SU-DHL-6 (cell line): ENCODE results near the gene STRN.
A peak's percentile ranks its signal among the peaks of the same experiment; 100 is the strongest.
"Not testable (repeated sequence)": the region's sequence is repeated elsewhere in the genome, so short reads cannot be mapped to it uniquely, and the experiment has no call there.

Source experiments
- H2AFZ ChIP-seq: fragments of 200-600 bp; sonication (generic); 2 replicates; pipeline ENCODE4 v1.6.1; 2014; ENCODE audit warnings: low read depth, mild to moderate bottlenecking, moderate library complexity, mixed read lengths, antibody characterized with exemption, low read length; ENCODE audit not compliant: severe bottlenecking
- H3F3A ChIP-seq: fragments of 200-600 bp; shearing (Covaris generic); 2 replicates; pipeline ENCODE4 v1.6.0; 2016; ENCODE audit warnings: antibody characterized with exemption, mild to moderate bottlenecking; ENCODE audit not compliant: insufficient read depth
- H3K27ac ChIP-seq: fragments of 200-600 bp; sonication (generic); 2 replicates; pipeline ENCODE4 v1.5.1; 2016; ENCODE audit warnings: low read depth, mild to moderate bottlenecking, low read length, moderate library complexity, mixed read lengths
- H3K27me3 ChIP-seq: fragments of 200-600 bp; sonication (generic), shearing (Covaris generic); 2 replicates; pipeline ENCODE4 v1.6.0; 2014; ENCODE audit warnings: mild to moderate bottlenecking, low read length
- H3K36me3 ChIP-seq: fragments of 200-600 bp; sonication (generic); 2 replicates; pipeline ENCODE4 v1.6.1; 2014; ENCODE audit warnings: mild to moderate bottlenecking, low read length, mixed read lengths
- H3K4me2 ChIP-seq: fragments of 300-600, 200-600 bp; shearing (Covaris generic), sonication (generic); 2 replicates; pipeline ENCODE4 v1.6.0; 2014; ENCODE audit warnings: low read length, low read depth, mild to moderate bottlenecking; ENCODE audit not compliant: poor library complexity, severe bottlenecking
- H3K4me3 ChIP-seq: fragments of 200-600 bp; sonication (generic); 2 replicates; pipeline ENCODE4 v1.5.1; 2014; ENCODE audit warnings: antibody characterized with exemption, low read length, mild to moderate bottlenecking, mixed read lengths; ENCODE audit not compliant: insufficient read depth, poor library complexity, severe bottlenecking
- H3K79me2 ChIP-seq: fragments of 200-600 bp; sonication (generic); 2 replicates; pipeline ENCODE4 v1.6.1; 2014; ENCODE audit warnings: mild to moderate bottlenecking, low read length, moderate library complexity; ENCODE audit not compliant: insufficient read depth
- H3K9ac ChIP-seq: fragments of 200-600 bp; sonication (generic); 2 replicates; pipeline ENCODE4 v1.7.0; 2014; ENCODE audit warnings: mild to moderate bottlenecking, low read length
- H3K9me2 ChIP-seq: fragments of 200-600 bp; sonication (generic); replicated peaks from 2 replicates; pipeline ENCODE4 v1.6.1; 2014; ENCODE audit warnings: low read length; ENCODE audit not compliant: insufficient read depth
- H3K9me3 ChIP-seq: fragments of 200-600 bp; sonication (generic); 2 replicates; pipeline ENCODE4 v1.6.1; 2014; ENCODE audit warnings: low read length, mixed read lengths; ENCODE audit not compliant: insufficient read depth
- H4K20me1 ChIP-seq: fragments of 200-600 bp; sonication (generic); 2 replicates; pipeline ENCODE4 v1.6.1; 2014; ENCODE audit warnings: low read depth, mild to moderate bottlenecking, antibody characterized with exemption, low read length, moderate library complexity, mixed read lengths
- EZH2phosphoT487 ChIP-seq: fragments of 200-600 bp; sonication (generic), shearing (Covaris generic); conservative IDR thresholded peaks from 2 replicates; pipeline ENCODE4 v1.6.1; 2018; ENCODE audit warnings: mild to moderate bottlenecking, antibody characterized with exemption, low read length, moderate library complexity, mixed read lengths
- TF ChIP-seq, protein P1 (sequence below): fragments of 200-600 bp; sonication (generic); IDR thresholded peaks from one replicate; pipeline ENCODE4 v1.5.1; 2017; ENCODE audit warnings: antibody characterized with exemption, mild to moderate bottlenecking, low read length, moderate library complexity; ENCODE audit not compliant: insufficient read depth, poor library complexity, severe bottlenecking

Gene STRN

DNA sequence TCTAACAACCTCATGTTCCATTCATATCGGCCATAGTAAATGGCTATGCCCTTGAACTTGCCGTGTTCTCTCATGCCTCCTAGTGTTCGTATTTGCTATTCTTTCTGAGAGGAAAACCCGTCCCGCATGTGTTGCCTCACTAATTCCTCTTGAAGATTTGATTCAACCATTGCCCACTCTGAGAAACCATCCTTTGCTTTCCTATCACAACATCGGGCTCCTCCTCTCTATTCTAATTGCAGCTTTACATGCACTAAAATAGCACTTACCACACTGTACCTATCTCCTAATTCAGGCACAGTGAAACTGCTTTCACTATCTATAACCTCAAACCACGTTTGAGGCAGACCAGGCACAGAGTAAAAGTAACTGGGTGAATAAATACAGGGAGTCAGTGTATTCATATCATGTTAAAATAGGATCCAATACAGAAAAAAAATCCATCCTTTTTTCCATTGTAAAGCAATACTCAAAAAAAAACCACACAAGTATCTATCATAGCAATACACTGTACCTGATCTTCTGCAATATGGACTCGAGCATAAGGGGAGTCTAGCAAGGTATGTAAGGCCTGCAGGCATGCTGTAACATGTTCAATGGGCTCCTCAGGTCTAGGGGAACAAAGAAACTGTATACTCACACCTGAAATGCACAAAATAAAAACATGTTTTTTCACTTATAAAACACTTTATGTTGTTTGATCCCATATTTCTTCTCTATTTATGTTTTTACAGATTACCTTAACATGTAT, 39.0 kb upstream of the STRN start:
- Histone ChIP-seq H3K27me3 (no peaks in the 10 kb centered on the region), H3K36me3 (peaks cover 10% of the 10 kb centered on the region; the same call in 1 of the 2 replicates), H4K20me1 (no peaks in the 10 kb centered on the region), H3K4me3 (no peak overlapping the region), H3K79me2 (no peaks in the 10 kb centered on the region), H3K9me2 (no peaks in the 10 kb centered on the region), H3K4me2 (peak overlapping the region; percentile 34), H3F3A (no peaks in the 10 kb centered on the region), H2AFZ (peak overlapping the region; percentile 21), H3K9me3 (no peaks in the 10 kb centered on the region), H3K27ac (peak overlapping the region; percentile 13), H3K9ac (no peak overlapping the region)
- TF ChIP-seq EZH2phosphoT487, result no peak
- TF ChIP-seq, protein P1, sequence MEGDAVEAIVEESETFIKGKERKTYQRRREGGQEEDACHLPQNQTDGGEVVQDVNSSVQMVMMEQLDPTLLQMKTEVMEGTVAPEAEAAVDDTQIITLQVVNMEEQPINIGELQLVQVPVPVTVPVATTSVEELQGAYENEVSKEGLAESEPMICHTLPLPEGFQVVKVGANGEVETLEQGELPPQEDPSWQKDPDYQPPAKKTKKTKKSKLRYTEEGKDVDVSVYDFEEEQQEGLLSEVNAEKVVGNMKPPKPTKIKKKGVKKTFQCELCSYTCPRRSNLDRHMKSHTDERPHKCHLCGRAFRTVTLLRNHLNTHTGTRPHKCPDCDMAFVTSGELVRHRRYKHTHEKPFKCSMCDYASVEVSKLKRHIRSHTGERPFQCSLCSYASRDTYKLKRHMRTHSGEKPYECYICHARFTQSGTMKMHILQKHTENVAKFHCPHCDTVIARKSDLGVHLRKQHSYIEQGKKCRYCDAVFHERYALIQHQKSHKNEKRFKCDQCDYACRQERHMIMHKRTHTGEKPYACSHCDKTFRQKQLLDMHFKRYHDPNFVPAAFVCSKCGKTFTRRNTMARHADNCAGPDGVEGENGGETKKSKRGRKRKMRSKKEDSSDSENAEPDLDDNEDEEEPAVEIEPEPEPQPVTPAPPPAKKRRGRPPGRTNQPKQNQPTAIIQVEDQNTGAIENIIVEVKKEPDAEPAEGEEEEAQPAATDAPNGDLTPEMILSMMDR, result peak; percentile 57

DNA sequence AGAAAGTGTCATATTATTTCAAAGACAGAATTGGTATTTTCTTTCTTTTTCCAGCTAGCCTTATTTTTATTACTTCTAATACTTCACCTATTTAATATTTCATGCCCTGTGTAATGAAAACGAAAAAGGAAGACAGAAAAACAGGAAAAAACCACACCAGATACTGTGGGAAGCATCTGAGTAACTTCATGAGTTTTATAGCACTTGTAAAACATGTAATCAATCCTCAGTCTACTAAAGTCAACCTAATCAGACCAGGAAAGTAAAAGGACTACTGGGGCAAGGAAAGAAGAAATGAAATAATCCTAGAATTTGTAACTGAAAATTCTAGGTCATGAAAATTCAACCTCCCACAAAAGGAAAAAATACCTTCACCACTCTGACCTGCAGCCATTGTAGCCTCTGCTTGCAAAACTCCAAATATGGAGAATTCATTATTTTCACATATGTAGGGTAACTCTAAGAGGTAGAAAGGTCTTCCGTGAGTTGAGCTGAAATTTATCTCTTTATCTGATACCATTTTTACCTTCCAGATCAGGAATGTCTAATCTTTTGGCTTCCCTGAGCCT, 34.7 kb upstream of the STRN start:
- Histone ChIP-seq H3K4me3 (no peak overlapping the region), H3K4me2 (no peak overlapping the region), H4K20me1 (no peaks in the 10 kb centered on the region), H2AFZ (no peak overlapping the region), H3F3A (no peaks in the 10 kb centered on the region), H3K36me3 (peaks cover 15% of the 10 kb centered on the region; the same call in 1 of the 2 replicates), H3K27ac (no peak overlapping the region), H3K9ac (no peak overlapping the region), H3K9me2 (no peaks in the 10 kb centered on the region), H3K27me3 (no peaks in the 10 kb centered on the region), H3K9me3 (no peaks in the 10 kb centered on the region), H3K79me2 (no peaks in the 10 kb centered on the region)
- no peak for TF ChIP-seq EZH2phosphoT487
- TF ChIP-seq, protein P1, result no peak

DNA sequence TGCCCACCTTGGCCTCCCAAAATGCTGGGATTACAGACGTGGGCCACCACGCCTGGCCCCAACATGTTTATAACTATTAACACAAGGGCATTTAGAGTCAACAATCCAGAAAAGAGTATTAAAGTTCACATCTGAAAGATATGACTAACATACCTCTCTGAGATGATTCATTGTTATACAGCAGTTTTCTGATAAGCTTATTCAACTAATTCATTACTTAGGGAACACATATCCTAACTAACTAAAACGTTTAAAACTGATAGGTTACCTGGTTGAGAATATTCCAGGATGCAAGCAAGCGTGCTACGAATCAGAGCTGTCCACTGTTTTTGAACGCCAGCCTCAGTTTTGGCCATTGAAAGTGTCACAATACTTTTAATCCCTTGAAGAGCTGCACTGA, 34.0 kb upstream of the STRN start:
- Histone ChIP-seq H3F3A (no peaks in the 10 kb centered on the region), H3K4me3 (no peak overlapping the region), H3K36me3 (peaks cover 11% of the 10 kb centered on the region; the same call in 1 of the 2 replicates), H2AFZ (no peak overlapping the region), H3K4me2 (no peak overlapping the region), H3K27ac (no peak overlapping the region), H3K9ac (no peak overlapping the region), H3K9me3 (no peaks in the 10 kb centered on the region), H3K9me2 (no peaks in the 10 kb centered on the region), H3K27me3 (no peaks in the 10 kb centered on the region), H4K20me1 (no peaks in the 10 kb centered on the region), H3K79me2 (no peaks in the 10 kb centered on the region)
- no peak for TF ChIP-seq EZH2phosphoT487
- TF ChIP-seq, protein P1, result no peak

DNA sequence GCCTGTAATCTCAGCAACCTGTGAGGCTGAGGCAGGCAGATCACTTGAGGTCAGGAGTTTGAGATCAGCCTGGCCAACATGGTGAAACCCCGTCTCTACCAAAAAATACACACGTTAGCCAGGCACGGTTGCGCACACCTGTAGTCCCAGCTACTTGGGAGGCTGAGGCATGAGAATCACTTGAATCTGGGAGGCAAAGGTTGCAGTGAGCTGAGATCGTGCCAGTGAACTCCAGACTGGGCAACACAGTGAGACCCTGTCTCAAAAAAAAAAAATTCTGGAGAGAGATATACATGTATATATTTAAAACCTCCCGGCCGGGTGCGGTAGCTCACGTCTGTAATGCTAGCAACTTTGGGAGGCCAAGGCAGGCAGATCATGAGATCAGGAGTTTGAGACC, 33.1 kb upstream of the STRN start:
- not testable (repeated sequence) for H3K9me2 ChIP-seq, H3K4me3 ChIP-seq, H3K27ac ChIP-seq, H3F3A ChIP-seq, H4K20me1 ChIP-seq, H2AFZ ChIP-seq, H3K79me2 ChIP-seq, H3K27me3 ChIP-seq, H3K9ac ChIP-seq, H3K4me2 ChIP-seq, H3K9me3 ChIP-seq
- H3K36me3 ChIP-seq, result peaks cover 11% of the 10 kb centered on the region; the same call in 1 of the 2 replicates
